A673 (cell line): Measurements from ENCODE around the gene GBX2.

Experiments used
- CTCF ChIP-seq: fragments of 300-800, 200-600 bp; sonication (generic); conservative IDR thresholded peaks from 2 replicates; pipeline ENCODE4 v1.5.1; 2017; ENCODE audit warnings: low read depth, mild to moderate bottlenecking, antibody characterized with exemption, low read length, moderate library complexity, mixed read lengths
- EZH2 ChIP-seq: fragments of 200-600 bp; sonication (generic); IDR thresholded peaks from 2 replicates; pipeline ENCODE4 v1.6.1; 2017; ENCODE audit warnings: borderline replicate concordance, low read depth, mild to moderate bottlenecking, mixed read lengths, antibody characterized with exemption, low read length; ENCODE audit not compliant: poor library complexity, severe bottlenecking

- TF ChIP-seq CTCF: no peak
- no peak for TF ChIP-seq EZH2
Observed at GRCh38 chr2:236215761-236216333, 47.7 kb upstream of the GBX2 start.
